HCT116 (cell line): ENCODE results near the gene GPR17. TPM values are rescaled to one million over a fixed set of nuclear protein-coding genes. Genes with fewer than 3 reads are reported as not detected.

Experiments used
- ATAC-seq: fragments of 200-7000 bp; cut with Tn5 transposase; 2 replicates; pipeline ENCODE4 v1.9.1; 2020; ENCODE audit warnings: mild to moderate bottlenecking, moderate library complexity
- BruUV-seq: library from RNA; stranded (reverse); fragments of 400-500 nt; replicated peaks from 2 replicates; lab custom pipeline; 2021; lab: Mats Ljungman, UMichigan
- CTCF ChIA-PET: fragments of 300-600 bp; sonication (Branson Sonifier 250); formaldehyde crosslinking; loops from one replicate; lab custom pipeline; 2021; ENCODE audit warnings: antibody characterized with exemption; lab: Charles Lee
- POLR2A ChIA-PET: fragments of 300-600, 350-600 bp; sonication (Branson Sonifier 250); formaldehyde crosslinking; loops from one replicate; lab custom pipeline; 2021; ENCODE audit warnings: antibody characterized with exemption; lab: Charles Lee
- RAD21 ChIA-PET, 2 experiments: fragments of 300-600 bp; sonication (Branson Sonifier 250); formaldehyde crosslinking; loops; one replicate each; lab custom pipeline; 2023; ENCODE audit warnings: low total read pairs in 2 of 2; ENCODE audit not compliant: uncharacterized antibody in 2 of 2, unreplicated experiment in 2 of 2, low non-redundant PET in 1 of 2; lab: Charles Lee
- DNase-seq: peaks from one replicate; pipeline ENCODE4 v3.0.0-alpha.2; 2010; ENCODE audit warnings: low read depth, low spot score
- H2AFZ ChIP-seq: fragments of 200-600 bp; shearing (Covaris generic), sonication (generic); 2 replicates; pipeline ENCODE4 v1.6.1; 2017; ENCODE audit warnings: low read depth, mixed run types, mixed read lengths, antibody characterized with exemption, low read length; ENCODE audit not compliant: poor library complexity, severe bottlenecking
- H3K27ac ChIP-seq: 2 replicates; pipeline ENCODE4 v1.5.1; 2012; ENCODE audit warnings: low read depth, low read length
- H3K27me3 ChIP-seq: fragments of 200-600 bp; sonication (generic); 2 replicates; pipeline ENCODE4 v1.6.1; 2016; ENCODE audit warnings: mixed run types, low read length, mixed read lengths; ENCODE audit not compliant: insufficient read depth
- H3K36me3 ChIP-seq, 2 experiments: fragments of 200-500 bp in 1 of 2; fragments of 200-600 bp in 1 of 2; sonication (Bioruptor generic) in 1 of 2; sonication (generic) in 1 of 2; 2 replicates each; pipeline versions ENCODE4 v1.5.1 to v1.6.1; 2014 to 2016; ENCODE audit warnings: low read length in 2 of 2, inconsistent platforms in 1 of 2, mixed read lengths in 1 of 2, mixed run types in 1 of 2; ENCODE audit not compliant: insufficient read depth in 2 of 2, control insufficient read depth in 1 of 2
- H3K4me1 ChIP-seq, 2 experiments: fragments of 200-600 bp in 1 of 2; sonication (generic) in 1 of 2; 2 replicates each; pipeline versions ENCODE4 v1.5.1 to v1.6.1; 2012 to 2017; ENCODE audit warnings: low read length in 2 of 2, inconsistent platforms in 1 of 2, mild to moderate bottlenecking in 1 of 2, mixed read lengths in 1 of 2, mixed run types in 1 of 2, moderate library complexity in 1 of 2; ENCODE audit not compliant: insufficient read depth in 2 of 2, control insufficient read depth in 1 of 2
- H3K4me2 ChIP-seq: fragments of 200-600 bp; sonication (generic); 2 replicates; pipeline ENCODE4 v1.6.1; 2017; ENCODE audit warnings: mixed run types, low read length, mixed read lengths
- H3K4me3 ChIP-seq, 2 experiments: fragments of 200-600 bp in 1 of 2; sonication (generic) in 1 of 2; replicated peaks in 1 of 2; 2 replicates each; pipeline ENCODE4 v1.5.1; 2011 to 2016; ENCODE audit warnings: low read length in 2 of 2, control low read depth in 1 of 2, low read depth in 1 of 2, mild to moderate bottlenecking in 1 of 2, mixed read lengths in 1 of 2, mixed run types in 1 of 2
- H3K79me2 ChIP-seq: fragments of 200-600 bp; sonication (generic); 2 replicates; pipeline ENCODE4 v1.6.1; 2017; ENCODE audit warnings: mild to moderate bottlenecking, mixed run types, low read length, moderate library complexity, mixed read lengths; ENCODE audit not compliant: insufficient read depth
- H3K9ac ChIP-seq: fragments of 200-600 bp; sonication (generic); 2 replicates; pipeline ENCODE4 v1.6.1; 2016; ENCODE audit warnings: low read length, mixed read lengths
- H3K9me2 ChIP-seq: fragments of 200-600 bp; sonication (generic), shearing (Covaris generic); 2 replicates; pipeline ENCODE4 v1.6.1; 2017; ENCODE audit warnings: mixed run types, mild to moderate bottlenecking, moderate library complexity; ENCODE audit not compliant: insufficient read depth
- H3K9me3 ChIP-seq, 2 experiments: fragments of 200-500 bp in 1 of 2; fragments of 200-600 bp in 1 of 2; sonication (Bioruptor generic) in 1 of 2; sonication (generic) in 1 of 2; 2 replicates each; pipeline ENCODE4 v1.6.1; 2014 to 2017; ENCODE audit warnings: low read length in 2 of 2, mixed read lengths in 2 of 2, inconsistent platforms in 1 of 2, low read depth in 1 of 2, mild to moderate bottlenecking in 1 of 2, mixed run types in 1 of 2, moderate library complexity in 1 of 2; ENCODE audit not compliant: control insufficient read depth in 1 of 2, insufficient read depth in 1 of 2
- H4K20me1 ChIP-seq: fragments of 200-600 bp; sonication (generic), shearing (Covaris generic); 2 replicates; pipeline ENCODE4 v1.6.1; 2017; ENCODE audit warnings: mixed run types, mild to moderate bottlenecking, moderate library complexity; ENCODE audit not compliant: insufficient read depth
- CBX3 ChIP-seq: IDR thresholded peaks from 2 replicates; pipeline ENCODE4 v1.6.1; 2012; ENCODE audit warnings: low read depth
- CEBPB ChIP-seq: IDR thresholded peaks from 2 replicates; pipeline ENCODE4 v1.6.1; 2012; ENCODE audit warnings: low read depth
- EGR1 ChIP-seq: IDR thresholded peaks from 2 replicates; pipeline ENCODE4 v1.6.1; 2012; ENCODE audit warnings: low read depth
- ELF1 ChIP-seq: IDR thresholded peaks from 2 replicates; pipeline ENCODE4 v1.6.1; 2012; ENCODE audit warnings: low read depth, borderline replicate concordance
- EZH2 ChIP-seq: fragments of 200-600 bp; sonication (generic); IDR thresholded peaks from 2 replicates; pipeline ENCODE4 v1.6.1; 2017; ENCODE audit warnings: antibody characterized with exemption, mixed run types
- EZH2phosphoT487 ChIP-seq: fragments of 200-600 bp; IDR thresholded peaks from 2 replicates; pipeline ENCODE4 v1.6.1; 2018; ENCODE audit warnings: antibody characterized with exemption, borderline replicate concordance
- POLR2A ChIP-seq: IDR thresholded peaks from 2 replicates; pipeline ENCODE4 v1.7.0; 2011; ENCODE audit warnings: borderline replicate concordance; ENCODE audit not compliant: insufficient read depth, insufficient read length; ENCODE audit errors: extremely low read depth
- POLR2AphosphoS5 ChIP-seq: IDR thresholded peaks from 2 replicates; pipeline ENCODE4 v1.6.1; 2011; ENCODE audit warnings: mild to moderate bottlenecking, low read depth, low read length, moderate library complexity
- RAD21 ChIP-seq: IDR thresholded peaks from 2 replicates; pipeline ENCODE4 v1.6.1; 2012; ENCODE audit warnings: low read depth, mild to moderate bottlenecking
- REST ChIP-seq: IDR thresholded peaks from 2 replicates; pipeline ENCODE4 v1.6.1; 2012; ENCODE audit warnings: low read depth
- SIN3A ChIP-seq: IDR thresholded peaks from 2 replicates; pipeline ENCODE4 v1.6.1; 2012; ENCODE audit warnings: low read depth
- SRF ChIP-seq: IDR thresholded peaks from 2 replicates; pipeline ENCODE4 v1.6.1; 2012; ENCODE audit warnings: low read depth
- YY1 ChIP-seq: IDR thresholded peaks from 2 replicates; pipeline ENCODE4 v1.6.1; 2011; ENCODE audit warnings: low read length, low read depth, moderate library complexity, mild to moderate bottlenecking; ENCODE audit not compliant: insufficient replicate concordance; ENCODE audit errors: extremely low read depth
- ZBTB33 ChIP-seq: IDR thresholded peaks from 2 replicates; pipeline ENCODE4 v1.6.1; 2011; ENCODE audit warnings: mild to moderate bottlenecking, low read length, moderate library complexity; ENCODE audit not compliant: insufficient replicate concordance; ENCODE audit errors: extremely low read depth
- intact Hi-C: fragments of 100-400 bp; cut with micrococcal nuclease; formaldehyde crosslinking; loops from 2 replicates; pipeline ENCODE4 v1.10.0; 2022
- total RNA-seq: library from RNA; stranded (reverse); gene quantifications from one replicate; pipeline ENCODE4 v1.2.1, GENCODE V29; 2021; ENCODE audit not compliant: unreplicated experiment

Gene GPR17
- total RNA-seq, 1 experiment from 2014 or later, result not detected

GRCh38 chr2:127612111-127612822 is 33.7 kb upstream of the GPR17 start:
- Histone ChIP-seq H3K27ac (no peak overlapping the region), H2AFZ (no peak overlapping the region), H4K20me1 (no peaks in the 10 kb centered on the region), H3K9me2 (no peaks in the 10 kb centered on the region), H3K27me3 (no peaks in the 10 kb centered on the region), H3K79me2 (no peaks in the 10 kb centered on the region), H3K4me1 (no peaks in the 10 kb centered on the region)
- ATAC-seq, result no peak
- CTCF ChIA-PET, result no interaction called here
- DNase-seq, result no peak
- TF ChIP-seq POLR2AphosphoS5, result no peak
- no peak for TF ChIP-seq EZH2
- no peak for TF ChIP-seq CBX3
- no peak for TF ChIP-seq SRF
- no peak for TF ChIP-seq ELF1
- TF ChIP-seq YY1, result no peak
- TF ChIP-seq ZBTB33, result no peak
- no peak for TF ChIP-seq EGR1
- TF ChIP-seq POLR2A, result no peak
- no peak for TF ChIP-seq EZH2phosphoT487
- TF ChIP-seq SIN3A, result no peak
- no peak for TF ChIP-seq CEBPB
- TF ChIP-seq RAD21, result no peak
- no peak for TF ChIP-seq REST
- TF ChIP-seq, all 23 proteins: peak for 0
- no TSS peak for BruUV-seq
- Histone ChIP-seq H3K9ac (no peak overlapping the region), H3K4me3 (no peak overlapping the region), H3K4me2 (no peak overlapping the region), H3K9me3 (no peaks in the 10 kb centered on the region; a peak in 1 of 4 replicates), H3K36me3 (no peaks in the 10 kb centered on the region)
- ChIA-PET POLR2A (no interaction called here), RAD21 (no interaction called here)
- intact Hi-C loops, result no loop called here
